PC-9 (cell line): ENCODE results near the gene PRSS1. TPM values are rescaled to one million over a fixed set of nuclear protein-coding genes. Genes with fewer than 3 reads are reported as not detected.
"Not testable (repeated sequence)": the region's sequence is repeated elsewhere in the genome, so short reads cannot be mapped to it uniquely, and the experiment has no call there.

ENCODE experiments used
- BruUV-seq: library from RNA; stranded (reverse); fragments of 400-500 nt; replicated peaks from 2 replicates; lab custom pipeline; 2021; lab: Mats Ljungman, UMichigan
- CTCF ChIA-PET: fragments of 300-600 bp; sonication (Branson Sonifier 250); formaldehyde crosslinking; loops from one replicate; lab custom pipeline; 2022; ENCODE audit warnings: antibody characterized with exemption; lab: Charles Lee
- POLR2A ChIA-PET: fragments of 300-600 bp; sonication (Branson Sonifier 250); formaldehyde crosslinking; loops from one replicate; lab custom pipeline; 2022; ENCODE audit warnings: antibody characterized with exemption; ENCODE audit not compliant: unreplicated experiment; lab: Charles Lee
- DNase-seq, 2 experiments: peaks; one replicate each; pipeline versions ENCODE4 v3.0.0 to v3.0.0-alpha.2; 2015 to 2022; ENCODE audit warnings: mixed read lengths in 1 of 2
- H2AFZ ChIP-seq: fragments of 200-600 bp; sonication (generic); 2 replicates; pipeline ENCODE4 v1.8.1; 2017; ENCODE audit warnings: antibody characterized with exemption
- H3F3A ChIP-seq: fragments of 200-600 bp; sonication (generic); 2 replicates; pipeline ENCODE4 v1.8.1; 2017; ENCODE audit warnings: antibody characterized with exemption, mild to moderate bottlenecking, low read depth; ENCODE audit not compliant: insufficient read depth
- H3K27ac ChIP-seq: fragments of 200-600 bp; sonication (generic); 2 replicates; pipeline ENCODE4 v1.6.1; 2016; ENCODE audit warnings: mixed run types
- H3K27me3 ChIP-seq: fragments of 200-600 bp; sonication (generic); 2 replicates; pipeline ENCODE4 v1.6.1; 2016; ENCODE audit warnings: low read depth, mixed run types; ENCODE audit not compliant: insufficient read depth
- H3K36me3 ChIP-seq: fragments of 200-600 bp; sonication (generic); 2 replicates; pipeline ENCODE4 v1.6.1; 2016; ENCODE audit warnings: low read depth, mixed run types
- H3K4me1 ChIP-seq: fragments of 200-600 bp; sonication (generic); replicated peaks from 2 replicates; pipeline ENCODE4 v1.6.1; 2016; ENCODE audit warnings: mixed run types; ENCODE audit not compliant: insufficient read depth
- H3K4me2 ChIP-seq: fragments of 200-600 bp; sonication (generic); 2 replicates; pipeline ENCODE4 v1.6.1; 2017; ENCODE audit warnings: mixed run types
- H3K4me3 ChIP-seq: fragments of 200-600 bp; sonication (generic); 2 replicates; pipeline ENCODE4 v1.6.1; 2016; ENCODE audit warnings: mixed run types
- H3K79me2 ChIP-seq: fragments of 200-600 bp; sonication (generic); 2 replicates; pipeline ENCODE4 v1.6.1; 2017; ENCODE audit warnings: low read depth, mixed run types
- H3K9me2 ChIP-seq: fragments of 200-600 bp; sonication (generic); 2 replicates; pipeline ENCODE4 v1.8.1; 2017; ENCODE audit warnings: mild to moderate bottlenecking; ENCODE audit not compliant: insufficient read depth
- H3K9me3 ChIP-seq: fragments of 200-600 bp; sonication (generic); 2 replicates; pipeline ENCODE4 v1.8.1; 2016; ENCODE audit warnings: low read depth; ENCODE audit not compliant: insufficient read depth
- H4K20me1 ChIP-seq: fragments of 200-600 bp; sonication (generic); 2 replicates; pipeline ENCODE4 v1.8.1; 2017; ENCODE audit not compliant: insufficient read depth
- EZH2 ChIP-seq: fragments of 200-600 bp; sonication (generic); IDR thresholded peaks from 2 replicates; pipeline ENCODE4 v1.8.0; 2017; ENCODE audit warnings: antibody characterized with exemption, low read depth
- intact Hi-C: fragments of 100-400 bp; cut with micrococcal nuclease; formaldehyde crosslinking; loops from one replicate; pipeline ENCODE4 v1.10.0; 2022; ENCODE audit not compliant: unreplicated experiment
- total RNA-seq: library from RNA; stranded (reverse); gene quantifications from 2 replicates; pipeline ENCODE4 v1.2.3, GENCODE V29; 2021
- TF ChIP-seq, protein P1 (sequence below): fragments of 200-600 bp; sonication (generic); conservative IDR thresholded peaks from 2 replicates; pipeline ENCODE4 v1.6.1; 2017; ENCODE audit warnings: mixed run types, antibody characterized with exemption, mild to moderate bottlenecking, moderate library complexity

PRSS1 gene
- total RNA-seq, 1 experiment from 2014 or later: 0.94 TPM

DNA sequence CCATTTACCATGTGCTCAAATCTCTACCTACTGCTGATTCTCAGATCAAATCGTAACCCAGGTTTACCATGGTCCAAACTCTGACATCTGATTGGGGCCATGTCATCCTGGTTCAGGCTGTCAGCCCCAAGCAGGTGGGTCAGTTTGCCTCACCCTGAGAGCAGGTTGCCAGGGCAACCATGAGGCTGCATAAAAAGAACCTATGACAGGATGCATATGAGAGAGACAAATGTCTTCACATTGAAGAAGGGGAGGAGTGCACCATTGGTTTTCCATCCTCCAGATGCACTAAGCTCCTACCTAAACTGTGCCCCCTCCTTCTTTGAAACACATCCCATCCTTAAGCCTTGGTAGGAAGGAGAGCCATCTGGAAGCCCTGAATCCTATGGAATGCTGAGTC, 10.2 kb downstream of the PRSS1 start:
- Histone ChIP-seq H3F3A (no peaks in the 10 kb centered on the region), H3K4me2 (peak overlapping the region; percentile 45), H3K4me1 (peaks cover 30% of the 10 kb centered on the region), H3K4me3 (no peak overlapping the region), H3K27me3 (no peaks in the 10 kb centered on the region), H3K9me3 (no peaks in the 10 kb centered on the region; the same call in 1 of the 2 replicates), H4K20me1 (no peaks in the 10 kb centered on the region), H2AFZ (no peak overlapping the region), H3K9me2 (no peaks in the 10 kb centered on the region), H3K36me3 (no peaks in the 10 kb centered on the region), H3K79me2 (no peaks in the 10 kb centered on the region), H3K27ac (peak overlapping the region; percentile 65)
- intact Hi-C loops: no loop called here
- TF ChIP-seq, protein P1, sequence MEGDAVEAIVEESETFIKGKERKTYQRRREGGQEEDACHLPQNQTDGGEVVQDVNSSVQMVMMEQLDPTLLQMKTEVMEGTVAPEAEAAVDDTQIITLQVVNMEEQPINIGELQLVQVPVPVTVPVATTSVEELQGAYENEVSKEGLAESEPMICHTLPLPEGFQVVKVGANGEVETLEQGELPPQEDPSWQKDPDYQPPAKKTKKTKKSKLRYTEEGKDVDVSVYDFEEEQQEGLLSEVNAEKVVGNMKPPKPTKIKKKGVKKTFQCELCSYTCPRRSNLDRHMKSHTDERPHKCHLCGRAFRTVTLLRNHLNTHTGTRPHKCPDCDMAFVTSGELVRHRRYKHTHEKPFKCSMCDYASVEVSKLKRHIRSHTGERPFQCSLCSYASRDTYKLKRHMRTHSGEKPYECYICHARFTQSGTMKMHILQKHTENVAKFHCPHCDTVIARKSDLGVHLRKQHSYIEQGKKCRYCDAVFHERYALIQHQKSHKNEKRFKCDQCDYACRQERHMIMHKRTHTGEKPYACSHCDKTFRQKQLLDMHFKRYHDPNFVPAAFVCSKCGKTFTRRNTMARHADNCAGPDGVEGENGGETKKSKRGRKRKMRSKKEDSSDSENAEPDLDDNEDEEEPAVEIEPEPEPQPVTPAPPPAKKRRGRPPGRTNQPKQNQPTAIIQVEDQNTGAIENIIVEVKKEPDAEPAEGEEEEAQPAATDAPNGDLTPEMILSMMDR: no peak
- TF ChIP-seq EZH2: no peak
- ChIA-PET POLR2A (no interaction called here), CTCF (no interaction called here)
- no TSS peak for BruUV-seq
- DNase-seq: no peak

DNA sequence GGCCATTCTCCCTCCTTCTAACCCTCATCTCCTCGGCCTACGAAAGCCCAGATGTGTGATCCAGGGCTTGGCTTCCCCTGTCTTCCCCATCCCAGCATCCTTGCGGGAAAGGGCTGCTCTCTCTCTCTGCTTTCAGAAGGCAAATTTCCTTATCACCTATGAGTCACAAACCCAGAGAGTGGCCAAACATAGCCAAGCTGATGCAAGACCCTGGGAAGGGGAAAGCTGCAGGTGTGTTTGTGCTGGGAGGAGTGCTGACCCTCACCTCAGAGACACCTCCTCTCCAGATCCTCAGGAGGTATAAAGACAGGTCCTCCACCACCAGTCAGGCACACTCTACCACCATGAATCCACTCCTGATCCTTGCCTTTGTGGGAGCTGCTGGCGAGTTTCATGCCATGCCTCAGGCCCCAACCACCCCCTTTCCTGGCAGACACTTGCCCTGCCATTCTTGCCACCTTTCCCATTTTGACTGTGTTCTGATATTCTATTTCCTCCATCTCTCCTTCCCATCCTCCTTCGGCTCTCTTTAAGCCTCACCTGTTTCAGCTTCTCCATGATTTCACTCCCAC, 10.9 kb downstream of the PRSS1 start:
- Histone ChIP-seq H3K4me3 (no peak overlapping the region), H3K4me1 (peaks cover 22% of the 10 kb centered on the region), H3K27ac (peak overlapping the region; percentile 65), H3K36me3 (no peaks in the 10 kb centered on the region), H3F3A (no peaks in the 10 kb centered on the region), H3K79me2 (no peaks in the 10 kb centered on the region), H3K4me2 (peak overlapping the region; percentile 45), H3K9me3 (no peaks in the 10 kb centered on the region; the same call in 1 of the 2 replicates), H3K27me3 (no peaks in the 10 kb centered on the region), H4K20me1 (no peaks in the 10 kb centered on the region), H3K9me2 (no peaks in the 10 kb centered on the region), H2AFZ (no peak overlapping the region)
- ChIA-PET POLR2A (no interaction called here), CTCF (no interaction called here)
- TF ChIP-seq, protein P1: no peak
- no peak for TF ChIP-seq EZH2
- DNase-seq: peak; percentile 55 to 94
- intact Hi-C loops: no loop called here
- no TSS peak for BruUV-seq

DNA sequence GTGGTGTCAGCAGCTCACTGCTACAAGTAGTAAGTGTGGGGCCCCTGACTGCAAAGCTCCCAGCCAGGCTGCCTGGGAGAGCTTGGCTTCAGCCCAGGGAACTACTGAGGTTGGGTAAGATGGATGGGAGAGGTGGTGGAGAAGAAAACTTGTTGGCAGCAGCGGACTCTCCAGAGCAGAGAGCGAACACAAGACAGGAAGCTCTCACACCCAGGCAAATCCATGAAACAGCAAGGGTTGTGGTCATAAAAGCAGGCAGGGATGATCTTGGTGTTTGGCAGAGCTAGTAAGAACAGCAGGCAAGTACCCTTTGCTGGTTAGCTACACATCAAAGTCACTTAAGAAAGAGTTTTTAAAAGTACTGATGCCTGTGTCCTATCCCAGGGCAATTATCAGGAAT, 12.3 kb downstream of the PRSS1 start:
- CTCF ChIA-PET, H3K4me2 ChIP-seq, intact Hi-C loops, H2AFZ ChIP-seq, H3K27ac ChIP-seq, H3K9me3 ChIP-seq, H4K20me1 ChIP-seq, H3K9me2 ChIP-seq, H3K27me3 ChIP-seq, DNase-seq, H3K36me3 ChIP-seq, H3K4me3 ChIP-seq, POLR2A ChIA-PET, H3F3A ChIP-seq, BruUV-seq, H3K79me2 ChIP-seq: not testable (repeated sequence)
- H3K4me1 ChIP-seq: peaks cover 21% of the 10 kb centered on the region

DNA sequence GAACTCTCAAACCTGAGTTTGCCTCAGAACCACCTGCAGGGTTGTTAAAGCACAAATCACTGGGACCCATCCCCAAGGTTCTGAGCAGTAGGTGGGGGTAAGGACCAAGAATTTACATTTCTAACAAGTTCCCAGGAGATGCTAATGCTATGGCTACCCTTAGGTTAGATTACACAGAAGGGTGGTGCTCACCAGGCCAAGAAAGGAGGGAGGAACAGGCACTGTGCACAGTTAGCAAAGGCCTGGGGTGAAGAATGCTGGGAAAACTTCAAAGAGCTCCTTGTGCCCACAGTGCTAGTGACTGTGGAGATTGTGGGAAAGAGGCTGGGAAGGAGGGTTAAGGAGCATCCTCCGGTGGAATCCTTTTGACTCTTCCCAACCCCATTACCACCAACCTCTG, 12.8 kb downstream of the PRSS1 start:
- BruUV-seq: no TSS peak
- ChIA-PET POLR2A (no interaction called here), CTCF (no interaction called here)
- no peaks in the 10 kb centered on the region for H4K20me1 ChIP-seq
- no peaks in the 10 kb centered on the region; the same call in 1 of the 2 replicates for H3K9me3 ChIP-seq
- TF ChIP-seq EZH2: no peak
- TF ChIP-seq, protein P1: no peak
- no peaks in the 10 kb centered on the region for H3K79me2 ChIP-seq
- intact Hi-C loops: no loop called here
- no peak overlapping the region for H3K27ac ChIP-seq
- no peaks in the 10 kb centered on the region for H3F3A ChIP-seq
- no peak overlapping the region for H3K4me2 ChIP-seq
- no peaks in the 10 kb centered on the region for H3K36me3 ChIP-seq
- no peaks in the 10 kb centered on the region for H3K27me3 ChIP-seq
- DNase-seq: no peak
- no peaks in the 10 kb centered on the region for H3K9me2 ChIP-seq
- H2AFZ ChIP-seq: no peak overlapping the region
- H3K4me3 ChIP-seq: no peak overlapping the region
- peaks cover 21% of the 10 kb centered on the region for H3K4me1 ChIP-seq
